GM12874 (cell line): ENCODE measurements around the gene ADAMTS20.

Experiments
- TF ChIP-seq, protein P1 (sequence below): IDR thresholded peaks from 2 replicates; pipeline ENCODE4 v1.5.1; 2011; ENCODE audit warnings: low read depth, mild to moderate bottlenecking, control low read depth, low read length, moderate library complexity; ENCODE audit not compliant: insufficient read depth

Gene ADAMTS20, protein sequence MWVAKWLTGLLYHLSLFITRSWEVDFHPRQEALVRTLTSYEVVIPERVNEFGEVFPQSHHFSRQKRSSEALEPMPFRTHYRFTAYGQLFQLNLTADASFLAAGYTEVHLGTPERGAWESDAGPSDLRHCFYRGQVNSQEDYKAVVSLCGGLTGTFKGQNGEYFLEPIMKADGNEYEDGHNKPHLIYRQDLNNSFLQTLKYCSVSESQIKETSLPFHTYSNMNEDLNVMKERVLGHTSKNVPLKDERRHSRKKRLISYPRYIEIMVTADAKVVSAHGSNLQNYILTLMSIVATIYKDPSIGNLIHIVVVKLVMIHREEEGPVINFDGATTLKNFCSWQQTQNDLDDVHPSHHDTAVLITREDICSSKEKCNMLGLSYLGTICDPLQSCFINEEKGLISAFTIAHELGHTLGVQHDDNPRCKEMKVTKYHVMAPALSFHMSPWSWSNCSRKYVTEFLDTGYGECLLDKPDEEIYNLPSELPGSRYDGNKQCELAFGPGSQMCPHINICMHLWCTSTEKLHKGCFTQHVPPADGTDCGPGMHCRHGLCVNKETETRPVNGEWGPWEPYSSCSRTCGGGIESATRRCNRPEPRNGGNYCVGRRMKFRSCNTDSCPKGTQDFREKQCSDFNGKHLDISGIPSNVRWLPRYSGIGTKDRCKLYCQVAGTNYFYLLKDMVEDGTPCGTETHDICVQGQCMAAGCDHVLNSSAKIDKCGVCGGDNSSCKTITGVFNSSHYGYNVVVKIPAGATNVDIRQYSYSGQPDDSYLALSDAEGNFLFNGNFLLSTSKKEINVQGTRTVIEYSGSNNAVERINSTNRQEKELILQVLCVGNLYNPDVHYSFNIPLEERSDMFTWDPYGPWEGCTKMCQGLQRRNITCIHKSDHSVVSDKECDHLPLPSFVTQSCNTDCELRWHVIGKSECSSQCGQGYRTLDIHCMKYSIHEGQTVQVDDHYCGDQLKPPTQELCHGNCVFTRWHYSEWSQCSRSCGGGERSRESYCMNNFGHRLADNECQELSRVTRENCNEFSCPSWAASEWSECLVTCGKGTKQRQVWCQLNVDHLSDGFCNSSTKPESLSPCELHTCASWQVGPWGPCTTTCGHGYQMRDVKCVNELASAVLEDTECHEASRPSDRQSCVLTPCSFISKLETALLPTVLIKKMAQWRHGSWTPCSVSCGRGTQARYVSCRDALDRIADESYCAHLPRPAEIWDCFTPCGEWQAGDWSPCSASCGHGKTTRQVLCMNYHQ (N-terminal part only)

DNA sequence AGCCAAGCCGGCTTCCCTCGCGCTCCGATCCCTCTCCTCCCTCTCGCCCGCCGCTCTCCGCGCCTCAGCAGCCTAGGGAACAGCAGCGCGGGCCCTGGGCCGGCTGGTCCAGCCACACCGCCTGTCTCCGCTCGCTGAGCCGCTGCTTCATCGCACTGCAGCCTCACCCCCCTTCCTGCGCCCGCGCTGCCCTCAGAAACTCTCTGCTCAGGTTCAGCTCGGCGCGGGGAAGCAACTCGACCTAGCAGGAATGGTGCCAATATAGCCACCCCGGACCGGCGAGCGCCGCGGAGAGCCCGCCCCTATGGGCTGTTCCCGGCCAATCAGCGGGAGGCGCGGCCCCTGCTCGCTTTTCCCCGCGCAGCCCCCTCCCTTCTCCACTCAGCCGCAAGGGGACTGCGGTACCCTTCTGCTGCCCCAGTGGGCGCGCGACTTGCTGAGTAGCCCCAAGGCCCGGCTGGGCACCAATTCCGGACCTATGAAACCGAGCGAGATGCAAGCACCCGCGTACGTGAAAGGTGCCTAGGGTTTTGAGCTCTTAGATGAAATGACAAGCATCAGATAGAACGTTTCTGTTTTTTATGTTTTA, at the start of gene ADAMTS20:
Gene ADAMTS20, minus strand, starts transcription at position 233 of the 589 bp plus-strand sequence. CDS start 282 bp downstream, outside the sequence.
- TF ChIP-seq, protein P1, sequence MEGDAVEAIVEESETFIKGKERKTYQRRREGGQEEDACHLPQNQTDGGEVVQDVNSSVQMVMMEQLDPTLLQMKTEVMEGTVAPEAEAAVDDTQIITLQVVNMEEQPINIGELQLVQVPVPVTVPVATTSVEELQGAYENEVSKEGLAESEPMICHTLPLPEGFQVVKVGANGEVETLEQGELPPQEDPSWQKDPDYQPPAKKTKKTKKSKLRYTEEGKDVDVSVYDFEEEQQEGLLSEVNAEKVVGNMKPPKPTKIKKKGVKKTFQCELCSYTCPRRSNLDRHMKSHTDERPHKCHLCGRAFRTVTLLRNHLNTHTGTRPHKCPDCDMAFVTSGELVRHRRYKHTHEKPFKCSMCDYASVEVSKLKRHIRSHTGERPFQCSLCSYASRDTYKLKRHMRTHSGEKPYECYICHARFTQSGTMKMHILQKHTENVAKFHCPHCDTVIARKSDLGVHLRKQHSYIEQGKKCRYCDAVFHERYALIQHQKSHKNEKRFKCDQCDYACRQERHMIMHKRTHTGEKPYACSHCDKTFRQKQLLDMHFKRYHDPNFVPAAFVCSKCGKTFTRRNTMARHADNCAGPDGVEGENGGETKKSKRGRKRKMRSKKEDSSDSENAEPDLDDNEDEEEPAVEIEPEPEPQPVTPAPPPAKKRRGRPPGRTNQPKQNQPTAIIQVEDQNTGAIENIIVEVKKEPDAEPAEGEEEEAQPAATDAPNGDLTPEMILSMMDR: no peak

DNA sequence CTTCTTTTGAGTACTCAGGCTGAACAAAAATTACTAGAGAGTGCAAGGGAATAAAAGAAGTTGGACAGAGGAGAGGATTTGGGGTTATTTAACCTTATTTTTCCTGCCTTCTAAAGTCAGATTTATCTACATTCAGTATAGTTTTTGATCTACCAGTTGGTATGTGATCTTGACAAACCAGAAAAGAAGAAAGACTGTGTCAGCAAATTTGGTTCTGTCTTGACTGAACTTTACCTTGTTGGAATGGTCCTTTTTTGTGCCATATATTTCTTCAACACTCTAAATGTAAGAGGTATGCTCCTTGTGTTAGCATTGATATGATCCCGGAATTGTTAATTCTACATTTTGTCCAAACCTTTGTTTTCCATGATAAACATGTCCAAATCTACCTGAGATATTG, 47.7 kb upstream of the ADAMTS20 start:
- TF ChIP-seq, protein P1: no peak

DNA sequence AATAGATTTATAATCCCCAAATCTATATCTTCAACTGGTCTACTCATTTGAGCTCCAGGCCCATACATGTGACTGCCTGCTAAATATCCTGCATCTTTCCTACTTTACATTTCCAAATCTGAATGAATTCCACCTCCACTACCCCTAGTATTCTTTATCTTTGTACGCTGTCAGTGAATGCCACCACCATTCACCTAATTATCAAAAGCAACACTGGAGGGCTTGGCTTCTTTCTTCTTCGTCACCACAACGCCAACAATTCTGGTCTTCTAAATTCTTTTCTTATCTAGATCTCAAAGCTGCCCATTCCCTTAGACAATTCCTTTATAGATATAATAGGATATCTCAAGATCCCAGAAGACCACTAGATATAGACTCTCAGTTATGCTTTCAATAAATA, 47.1 kb upstream of the ADAMTS20 start:
- TF ChIP-seq, protein P1: no peak

DNA sequence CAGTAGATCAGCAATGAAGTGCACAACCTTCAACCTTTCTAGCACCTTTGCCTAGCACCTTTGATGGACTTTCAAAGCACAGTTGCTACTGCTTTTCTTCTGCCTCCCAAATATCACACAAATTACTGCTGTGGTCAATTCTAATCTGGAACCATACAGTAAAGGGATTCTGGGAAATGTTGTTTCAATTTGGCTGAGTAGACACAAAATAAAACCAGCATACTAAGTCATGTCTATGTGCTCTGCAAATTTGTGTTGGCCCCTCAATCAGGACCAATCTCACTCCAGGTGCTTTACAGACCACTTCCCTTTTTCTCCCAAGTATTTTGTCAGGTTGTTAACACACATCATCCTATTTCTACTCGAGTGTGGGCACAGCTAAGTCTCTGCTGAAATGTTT, 38.3 kb upstream of the ADAMTS20 start:
- TF ChIP-seq, protein P1: no peak

DNA sequence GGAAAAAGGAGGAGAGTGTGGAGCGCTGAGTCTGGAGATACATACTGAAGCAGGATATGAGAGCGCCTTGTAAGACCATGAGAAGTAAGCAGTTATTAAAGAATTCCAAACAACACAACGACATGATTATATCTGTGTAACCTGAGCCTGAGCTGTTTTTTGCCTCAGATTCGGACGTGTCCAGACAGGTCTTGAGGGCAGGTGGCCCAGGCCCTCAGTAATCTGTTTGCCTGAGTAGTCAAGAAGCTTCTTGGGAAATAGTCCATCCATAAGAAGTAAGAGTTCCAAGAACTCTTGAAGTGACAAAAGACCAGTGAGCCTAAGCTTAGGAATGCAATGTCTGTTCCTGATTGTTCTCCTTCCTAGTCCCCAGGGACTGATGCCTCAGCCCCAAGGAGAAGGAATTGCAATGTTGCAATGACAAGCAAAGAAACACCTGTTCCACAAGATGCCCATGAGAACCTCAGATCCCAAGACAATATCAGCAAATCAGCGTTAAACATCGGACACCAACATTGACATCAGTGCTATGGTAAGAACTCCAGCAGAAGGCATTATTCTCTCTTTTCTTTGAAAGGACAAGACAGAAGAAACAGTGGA, 34.7 kb upstream of the ADAMTS20 start:
- TF ChIP-seq, protein P1: no peak

DNA sequence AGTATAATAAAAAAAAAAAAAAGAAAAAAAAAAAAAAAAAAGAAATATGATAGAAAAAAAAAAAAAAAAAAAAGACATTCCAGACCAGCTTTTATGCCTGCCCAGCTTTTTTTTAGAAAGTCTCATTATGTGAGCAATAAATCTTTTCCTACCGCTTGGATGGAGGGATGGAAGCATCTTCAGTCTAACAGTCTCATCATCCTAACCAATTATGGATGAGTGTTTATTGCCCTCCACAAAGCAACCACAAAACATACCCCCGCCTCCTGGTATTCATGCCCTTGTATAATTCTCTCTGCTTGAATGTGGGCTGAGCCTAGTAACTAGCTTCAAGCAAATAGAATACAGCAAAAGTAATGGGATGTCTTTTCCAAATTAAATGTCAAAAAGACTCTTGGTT, 33.7 kb upstream of the ADAMTS20 start:
- TF ChIP-seq, protein P1: no peak
